DMS 273 treated with DMSO at 0.1 percent for 48 hours (cell line): Measurements from ENCODE around the gene LGMN.
"Not testable (repeated sequence)": the region's sequence is repeated elsewhere in the genome, so short reads cannot be mapped to it uniquely, and the experiment has no call there.

ENCODE experiments used
- DNase-seq: peaks from one replicate; lab custom pipeline; 2025; lab: John Stamatoyannopoulos, UW

Gene LGMN

GRCh38 chr14:92726135-92726932, 22.1 kb downstream of the LGMN start:
- no peak for DNase-seq

DNA sequence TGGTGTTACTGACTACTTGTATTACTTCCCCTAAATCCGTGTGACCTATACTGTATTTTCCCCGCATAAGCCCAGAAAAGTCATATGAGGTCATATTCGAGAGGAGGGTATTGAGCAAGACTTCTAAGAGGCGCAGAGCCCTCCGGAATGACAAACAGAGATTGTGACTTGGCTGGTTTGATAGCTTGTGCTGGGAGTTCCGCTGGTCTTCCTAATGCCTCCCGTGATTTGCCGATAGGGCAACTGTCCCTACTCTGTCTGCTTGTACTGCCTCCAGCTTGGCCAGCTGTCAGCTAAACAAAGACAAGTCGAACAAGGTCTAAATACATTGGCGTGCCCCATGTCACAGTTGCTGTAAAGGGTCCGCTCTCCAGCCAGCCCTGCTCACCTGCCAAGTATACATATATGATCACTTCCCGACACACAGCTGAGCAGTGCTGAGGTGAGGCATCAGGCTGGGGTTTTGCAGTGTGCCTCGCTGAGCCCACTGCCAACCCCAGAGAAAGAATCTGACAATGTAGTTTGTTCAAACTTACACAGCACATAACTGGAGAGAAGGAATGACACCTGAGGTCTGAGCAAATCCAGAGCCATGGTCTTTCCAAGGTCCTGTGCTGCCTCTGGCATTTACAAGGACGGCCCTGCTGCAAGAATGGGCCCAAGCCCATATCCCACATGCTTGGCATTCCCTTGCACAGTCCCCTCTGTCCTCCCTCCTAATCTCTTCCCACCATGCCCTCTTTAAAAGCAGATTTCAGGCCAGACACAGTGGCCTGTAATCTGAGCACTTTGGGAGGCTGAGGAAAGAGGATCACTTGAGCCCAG, 23.7 kb downstream of the LGMN start:
- no peak for DNase-seq

DNA sequence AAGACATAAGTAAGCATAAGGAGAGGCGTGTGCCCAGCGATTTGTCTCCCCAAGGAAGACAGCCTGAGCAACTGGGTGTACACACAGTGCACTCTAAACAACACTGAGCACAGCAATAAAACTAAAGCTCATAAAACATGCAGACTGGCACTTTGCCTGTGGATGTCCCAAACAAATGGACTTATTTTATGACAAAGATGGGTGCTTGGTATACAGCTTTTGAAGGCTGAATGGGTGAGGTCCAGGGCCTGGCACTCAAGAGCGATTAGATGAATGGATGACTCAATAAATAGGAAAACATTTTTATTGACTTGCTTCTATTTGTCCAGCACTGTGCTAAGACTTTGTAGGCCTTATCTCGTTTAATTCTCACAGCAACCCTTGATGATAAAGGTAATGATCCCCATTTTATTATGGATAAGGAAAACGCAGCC, 28.5 kb downstream of the LGMN start:
- no peak for DNase-seq

DNA sequence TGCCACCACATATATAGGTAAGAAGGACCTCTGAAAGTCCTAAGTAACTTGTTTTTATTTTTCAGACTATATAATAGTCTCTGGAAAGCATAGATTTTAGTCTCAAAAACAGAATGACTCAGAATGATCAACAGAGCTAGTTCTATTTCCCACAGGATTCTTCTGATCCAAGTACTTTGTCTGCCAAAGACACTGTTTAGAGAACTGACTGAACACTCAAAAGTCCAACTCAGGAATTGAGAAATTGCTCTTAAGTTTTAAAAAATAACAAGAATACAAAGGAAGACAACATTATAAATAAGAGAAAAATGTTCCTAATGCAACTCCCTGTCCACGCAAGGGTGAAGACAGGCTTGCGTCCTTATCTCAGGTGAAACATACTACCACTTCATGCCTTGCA, 29.0 kb downstream of the LGMN start:
- no peak for DNase-seq

DNA sequence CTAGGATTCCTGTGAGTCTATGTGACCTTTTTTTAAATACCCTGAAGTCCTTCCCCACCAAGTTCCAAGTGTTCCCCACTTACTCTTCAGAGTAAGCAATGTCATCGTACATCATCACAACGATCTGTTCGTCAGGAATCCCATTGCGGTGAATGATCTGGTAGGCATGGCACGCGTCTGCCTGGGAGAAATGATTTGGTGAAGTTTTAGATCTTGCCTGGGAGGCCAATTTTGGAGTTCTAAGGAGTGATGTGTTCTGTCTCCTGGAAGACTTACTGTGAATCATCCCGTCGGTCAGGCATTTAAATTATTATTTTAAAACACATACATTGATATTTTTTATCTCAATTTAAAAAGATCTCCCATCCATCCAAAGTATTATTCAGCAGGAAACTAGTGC, 29.8 kb downstream of the LGMN start:
- DNase-seq: no peak

DNA sequence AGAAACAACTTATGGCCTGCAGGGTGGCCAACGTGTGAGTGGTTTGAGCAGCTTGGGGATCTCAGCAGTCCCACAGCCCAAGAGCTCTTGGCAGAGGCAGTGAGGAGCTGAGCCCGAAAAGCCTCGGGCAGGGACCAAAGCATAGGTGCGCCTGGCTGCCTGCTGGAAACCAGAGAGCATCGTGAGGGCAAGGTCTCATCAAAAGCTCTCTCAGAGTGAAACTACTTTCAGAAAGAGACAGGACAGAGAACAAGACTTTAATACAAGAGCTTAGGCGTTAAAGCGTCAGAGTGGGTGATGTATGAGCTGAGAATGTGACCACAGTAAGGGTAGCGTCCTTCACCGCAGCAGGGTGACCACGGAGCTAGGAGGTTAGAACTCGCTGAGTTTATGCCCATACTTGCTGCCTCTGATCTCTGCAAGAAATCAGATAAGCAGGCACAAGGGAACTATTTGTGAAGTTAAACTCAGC, 30.8 kb downstream of the LGMN start:
- DNase-seq: no peak

DNA sequence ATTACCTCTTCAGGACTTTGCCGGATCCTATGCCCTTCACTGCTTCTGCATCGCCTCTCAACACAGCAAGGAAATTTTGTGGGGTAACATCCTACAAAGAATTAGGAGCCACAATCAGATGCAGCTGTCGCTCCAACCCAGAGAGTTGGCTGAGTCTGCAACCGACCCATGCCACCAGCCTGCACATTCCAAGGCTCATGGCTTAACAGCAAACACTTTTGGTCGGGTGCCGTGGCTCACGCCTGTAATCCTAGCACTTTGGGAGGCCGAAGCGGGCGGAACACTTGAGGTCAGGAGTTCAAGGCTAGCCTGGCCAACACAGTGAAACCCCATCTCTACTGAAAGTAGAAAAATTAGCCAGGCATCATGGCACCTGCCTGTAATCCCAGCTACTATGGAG, 32.3 kb downstream of the LGMN start:
- DNase-seq: no peak

GRCh38 chr14:92714739-92715307, 33.6 kb downstream of the LGMN start:
- not testable (repeated sequence) for DNase-seq

- no peak for DNase-seq
These were observed 35.8 kb downstream of the LGMN start for GRCh38 chr14:92712654-92713051.

- DNase-seq: no peak
These were observed 36.3 kb downstream of the LGMN start for GRCh38 chr14:92711976-92712653.

- no peak for DNase-seq
These were observed 38.5 kb downstream of the LGMN start for GRCh38 chr14:92710001-92710341.

DNA sequence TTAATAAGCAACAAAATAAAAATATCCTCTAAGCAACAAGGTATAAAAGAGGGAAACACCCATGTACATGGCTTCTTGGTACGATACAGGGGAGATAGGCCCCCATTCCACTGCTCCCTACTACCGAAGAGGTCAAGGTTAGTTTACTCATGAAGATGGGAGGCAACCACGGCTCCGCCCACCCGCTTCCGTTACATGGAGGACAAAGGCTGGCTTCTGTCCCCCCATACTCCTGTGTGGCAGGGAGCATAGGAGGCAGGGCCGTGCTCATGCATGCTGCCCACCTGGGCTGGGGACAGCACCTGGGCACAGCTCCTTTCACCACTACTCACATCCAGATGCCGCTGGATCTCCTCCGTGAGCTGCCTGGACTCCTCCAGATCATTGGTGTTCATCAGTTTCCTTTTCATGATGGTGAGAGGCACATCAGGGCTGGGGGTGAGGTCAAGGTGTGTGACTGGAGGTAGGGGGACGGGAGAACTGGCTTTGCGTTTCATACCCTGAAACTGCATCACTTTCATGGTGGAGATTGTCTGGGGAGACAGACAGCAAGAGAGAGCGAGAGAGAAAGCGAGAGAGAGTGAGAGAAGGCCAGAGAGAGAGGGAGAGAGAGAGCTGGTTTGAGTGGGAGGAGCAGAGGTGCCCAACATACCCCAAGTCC, 39.0 kb downstream of the LGMN start:
- no peak for DNase-seq

- DNase-seq: no peak
These were observed 42.0 kb downstream of the LGMN start for GRCh38 chr14:92706386-92706785.

GRCh38 chr14:92704821-92705220, 43.6 kb downstream of the LGMN start:
- no peak for DNase-seq

GRCh38 chr14:92704036-92704804, 44.2 kb downstream of the LGMN start:
- DNase-seq: no peak

GRCh38 chr14:92703516-92703915, 44.9 kb downstream of the LGMN start:
- no peak for DNase-seq

- no peak for DNase-seq
These were observed 45.9 kb downstream of the LGMN start for GRCh38 chr14:92702441-92702918.

GRCh38 chr14:92701826-92702225, 46.6 kb downstream of the LGMN start:
- no peak for DNase-seq

DNA sequence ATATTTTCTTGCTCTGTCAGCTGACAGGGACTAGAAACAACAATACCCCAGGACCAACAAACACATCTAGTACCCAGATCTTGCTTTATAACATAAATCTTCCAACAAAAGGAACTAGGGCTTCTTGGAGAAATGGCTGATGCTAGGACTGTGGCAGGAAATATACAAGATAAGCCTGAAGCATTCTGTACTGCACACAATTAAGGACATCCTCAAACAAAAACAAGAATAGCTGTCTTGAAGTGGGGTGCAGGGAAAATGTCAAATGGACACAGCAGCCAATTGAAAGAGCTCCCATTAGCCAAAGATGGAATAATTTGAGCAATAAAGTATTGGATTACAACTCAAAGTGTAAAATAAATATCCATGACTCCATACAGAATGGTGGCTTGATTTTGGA, 50.0 kb downstream of the LGMN start:
- DNase-seq: no peak

GRCh38 chr14:92696366-92696765, 52.1 kb downstream of the LGMN start:
- DNase-seq: no peak

GRCh38 chr14:92695562-92695961, 52.9 kb downstream of the LGMN start:
- no peak for DNase-seq
